HEK293 (cell line): ENCODE data around the gene VPS13C.

Source experiments
- CTCF ChIA-PET: fragments of 350-600 bp; formaldehyde crosslinking; extraction: SDS; loops from one replicate; lab custom pipeline; 2021; ENCODE audit warnings: antibody characterized with exemption; lab: Yijun Ruan, JAX
- POLR2A ChIA-PET: fragments of 300-600 bp; formaldehyde crosslinking; extraction: SDS; loops from one replicate; lab custom pipeline; 2020; ENCODE audit warnings: antibody characterized with exemption, inconsistent platforms; lab: Yijun Ruan, JAX
- H3K27ac ChIP-seq: fragments of 200-500 bp; sonication (Bioruptor generic); 2 replicates; pipeline ENCODE4 v1.5.1; 2014; ENCODE audit warnings: low read depth, low read length, control low read depth, inconsistent platforms; ENCODE audit errors: extremely low read depth
- H3K36me3 ChIP-seq, 2 experiments: fragments of 200-500 bp in 1 of 2; sonication (Bioruptor generic) in 1 of 2; 1 replicate in 1 of 2; 2 replicates in 1 of 2; pipeline ENCODE4 v1.5.1; 2014 to 2017; ENCODE audit warnings: inconsistent platforms in 2 of 2, low read length in 2 of 2; ENCODE audit not compliant: control insufficient read depth in 2 of 2, insufficient read depth in 1 of 2
- H3K4me1 ChIP-seq: fragments of 200-500 bp; sonication (Bioruptor generic); 2 replicates; pipeline ENCODE4 v1.5.1; 2014; ENCODE audit warnings: mild to moderate bottlenecking, low read length, inconsistent platforms; ENCODE audit not compliant: control insufficient read depth, insufficient read depth
- H3K4me3 ChIP-seq: 2 replicates; pipeline ENCODE4 v1.5.1; 2011; ENCODE audit warnings: low read depth, mild to moderate bottlenecking, control low read depth, low read length, moderate library complexity
- H3K9me3 ChIP-seq: fragments of 200-500 bp; sonication (Bioruptor generic); 2 replicates; pipeline ENCODE4 v1.5.1; 2014; ENCODE audit warnings: low read depth, low read length, inconsistent platforms; ENCODE audit not compliant: control insufficient read depth, insufficient read depth
- BCL11A ChIP-seq: fragments of 450-650 bp; formaldehyde crosslinking; IDR thresholded peaks from 2 replicates; pipeline ENCODE4 v1.5.1; 2016; ENCODE audit warnings: low read depth, missing biosample characterization, missing genetic modification characterization
- BCL6B ChIP-seq: fragments of 450-650 bp; formaldehyde crosslinking; IDR thresholded peaks from 2 replicates; pipeline ENCODE4 v1.5.1; 2017; ENCODE audit warnings: missing biosample characterization, missing genetic modification characterization
- GLI2 ChIP-seq: fragments of 450-650 bp; formaldehyde crosslinking; IDR thresholded peaks from 2 replicates; pipeline ENCODE4; 2017; ENCODE audit warnings: missing biosample characterization, missing genetic modification characterization, low read depth, borderline replicate concordance
- GLIS1 ChIP-seq: fragments of 450-650 bp; formaldehyde crosslinking; IDR thresholded peaks from 2 replicates; pipeline ENCODE4 v1.5.1; 2016; ENCODE audit warnings: missing biosample characterization, missing genetic modification characterization
- GLIS2 ChIP-seq: fragments of 450-650 bp; formaldehyde crosslinking; IDR thresholded peaks from 2 replicates; pipeline ENCODE4 v1.5.1; 2016; ENCODE audit warnings: missing biosample characterization, missing genetic modification characterization
- KLF1 ChIP-seq: fragments of 450-650 bp; formaldehyde crosslinking; IDR thresholded peaks from 2 replicates; pipeline ENCODE4 v1.5.1; 2016; ENCODE audit warnings: missing biosample characterization, missing genetic modification characterization
- REPIN1 ChIP-seq: fragments of 450-650 bp; formaldehyde crosslinking; IDR thresholded peaks from 2 replicates; pipeline ENCODE4 v1.5.1; 2017; ENCODE audit warnings: missing biosample characterization, missing genetic modification characterization, low read depth
- ZBTB17 ChIP-seq: fragments of 450-650 bp; formaldehyde crosslinking; IDR thresholded peaks from 2 replicates; pipeline ENCODE4 v1.5.1; 2016; ENCODE audit warnings: missing biosample characterization, missing genetic modification characterization
- ZBTB20 ChIP-seq: fragments of 450-650 bp; formaldehyde crosslinking; IDR thresholded peaks from 2 replicates; pipeline ENCODE4 v1.5.1; 2016; ENCODE audit warnings: missing biosample characterization, missing genetic modification characterization
- ZIC2 ChIP-seq: fragments of 450-650 bp; formaldehyde crosslinking; IDR thresholded peaks from 2 replicates; pipeline ENCODE4 v1.5.1; 2016; ENCODE audit warnings: missing biosample characterization, missing genetic modification characterization
- ZNF138 ChIP-seq: fragments of 450-650 bp; formaldehyde crosslinking; IDR thresholded peaks from 2 replicates; pipeline ENCODE4 v1.5.1; 2016; ENCODE audit warnings: missing biosample characterization, missing genetic modification characterization, borderline replicate concordance
- ZNF155 ChIP-seq: fragments of 450-650 bp; formaldehyde crosslinking; IDR thresholded peaks from 2 replicates; pipeline ENCODE4 v1.5.1; 2016; ENCODE audit warnings: missing biosample characterization, missing genetic modification characterization
- ZNF335 ChIP-seq: fragments of 450-650 bp; formaldehyde crosslinking; conservative IDR thresholded peaks from 2 replicates; pipeline ENCODE4 v1.5.1; 2016; ENCODE audit warnings: missing biosample characterization, missing genetic modification characterization
- ZNF37A ChIP-seq: fragments of 450-650 bp; IDR thresholded peaks from 2 replicates; pipeline ENCODE4 v1.5.1; 2018; ENCODE audit warnings: missing biosample characterization, missing genetic modification characterization
- ZNF423 ChIP-seq: fragments of 450-650 bp; formaldehyde crosslinking; IDR thresholded peaks from 2 replicates; pipeline ENCODE4 v1.5.1; 2016; ENCODE audit warnings: missing biosample characterization, missing genetic modification characterization
- ZNF488 ChIP-seq: fragments of 450-650 bp; formaldehyde crosslinking; IDR thresholded peaks from 2 replicates; pipeline ENCODE4 v1.5.1; 2016; ENCODE audit warnings: missing biosample characterization, missing genetic modification characterization
- ZNF623 ChIP-seq: fragments of 450-650 bp; formaldehyde crosslinking; IDR thresholded peaks from 2 replicates; pipeline ENCODE4 v1.5.1; 2016; ENCODE audit warnings: missing biosample characterization, missing genetic modification characterization
- ZNF692 ChIP-seq: fragments of 450-650 bp; formaldehyde crosslinking; IDR thresholded peaks from 2 replicates; pipeline ENCODE4 v1.5.1; 2016; ENCODE audit warnings: missing biosample characterization, missing genetic modification characterization
- ZNF777 ChIP-seq: fragments of 450-650 bp; formaldehyde crosslinking; IDR thresholded peaks from 2 replicates; pipeline ENCODE4 v1.5.1; 2017; ENCODE audit warnings: missing biosample characterization, missing genetic modification characterization, borderline replicate concordance
- ZXDB ChIP-seq: fragments of 450-650 bp; formaldehyde crosslinking; IDR thresholded peaks from 2 replicates; pipeline ENCODE4 v1.5.1; 2016; ENCODE audit warnings: missing biosample characterization, missing genetic modification characterization
- TF ChIP-seq, protein P1 (sequence below): fragments of 450-650 bp; formaldehyde crosslinking; conservative IDR thresholded peaks from 2 replicates; pipeline ENCODE4 v1.5.1; 2016; ENCODE audit warnings: low read depth, missing biosample characterization, missing genetic modification characterization
- TF ChIP-seq, protein P2 (sequence below): fragments of 450-650 bp; formaldehyde crosslinking; IDR thresholded peaks from 2 replicates; pipeline ENCODE4; 2016; ENCODE audit warnings: missing biosample characterization, missing genetic modification characterization
- TF ChIP-seq, protein P3 (sequence below): fragments of 450-650 bp; formaldehyde crosslinking; IDR thresholded peaks from 2 replicates; pipeline ENCODE4 v1.5.1; 2016; ENCODE audit warnings: missing biosample characterization, missing genetic modification characterization

Gene VPS13C

GRCh38 chr15:62068071-62068809 is 8.0 kb upstream of the VPS13C start (continued):
- TF ChIP-seq ZNF777 (tag by site-specific recombination) (no peak), ZIC2 (peak; percentile 75), KLF1 (tag by site-specific recombination) (no peak), ZNF488 (tag by site-specific recombination) (no peak), ZBTB20 (tag by site-specific recombination) (peak; percentile 68; the same call in 1 of the 2 replicates), ZNF138 (no peak), GLI2 (no peak), BCL6B (tag by site-specific recombination) (no peak), GLIS2 (peak; percentile 45; the same call in 1 of the 2 replicates)
- TF ChIP-seq, protein P1, sequence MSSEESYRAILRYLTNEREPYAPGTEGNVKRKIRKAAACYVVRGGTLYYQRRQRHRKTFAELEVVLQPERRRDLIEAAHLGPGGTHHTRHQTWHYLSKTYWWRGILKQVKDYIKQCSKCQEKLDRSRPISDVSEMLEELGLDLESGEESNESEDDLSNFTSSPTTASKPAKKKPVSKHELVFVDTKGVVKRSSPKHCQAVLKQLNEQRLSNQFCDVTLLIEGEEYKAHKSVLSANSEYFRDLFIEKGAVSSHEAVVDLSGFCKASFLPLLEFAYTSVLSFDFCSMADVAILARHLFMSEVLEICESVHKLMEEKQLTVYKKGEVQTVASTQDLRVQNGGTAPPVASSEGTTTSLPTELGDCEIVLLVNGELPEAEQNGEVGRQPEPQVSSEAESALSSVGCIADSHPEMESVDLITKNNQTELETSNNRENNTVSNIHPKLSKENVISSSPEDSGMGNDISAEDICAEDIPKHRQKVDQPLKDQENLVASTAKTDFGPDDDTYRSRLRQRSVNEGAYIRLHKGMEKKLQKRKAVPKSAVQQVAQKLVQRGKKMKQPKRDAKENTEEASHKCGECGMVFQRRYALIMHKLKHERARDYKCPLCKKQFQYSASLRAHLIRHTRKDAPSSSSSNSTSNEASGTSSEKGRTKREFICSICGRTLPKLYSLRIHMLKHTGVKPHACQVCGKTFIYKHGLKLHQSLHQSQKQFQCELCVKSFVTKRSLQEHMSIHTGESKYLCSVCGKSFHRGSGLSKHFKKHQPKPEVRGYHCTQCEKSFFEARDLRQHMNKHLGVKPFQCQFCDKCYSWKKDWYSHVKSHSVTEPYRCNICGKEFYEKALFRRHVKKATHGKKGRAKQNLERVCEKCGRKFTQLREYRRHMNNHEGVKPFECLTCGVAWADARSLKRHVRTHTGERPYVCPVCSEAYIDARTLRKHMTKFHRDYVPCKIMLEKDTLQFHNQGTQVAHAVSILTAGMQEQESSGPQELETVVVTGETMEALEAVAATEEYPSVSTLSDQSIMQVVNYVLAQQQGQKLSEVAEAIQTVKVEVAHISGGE = no peak
- TF ChIP-seq, protein P2, sequence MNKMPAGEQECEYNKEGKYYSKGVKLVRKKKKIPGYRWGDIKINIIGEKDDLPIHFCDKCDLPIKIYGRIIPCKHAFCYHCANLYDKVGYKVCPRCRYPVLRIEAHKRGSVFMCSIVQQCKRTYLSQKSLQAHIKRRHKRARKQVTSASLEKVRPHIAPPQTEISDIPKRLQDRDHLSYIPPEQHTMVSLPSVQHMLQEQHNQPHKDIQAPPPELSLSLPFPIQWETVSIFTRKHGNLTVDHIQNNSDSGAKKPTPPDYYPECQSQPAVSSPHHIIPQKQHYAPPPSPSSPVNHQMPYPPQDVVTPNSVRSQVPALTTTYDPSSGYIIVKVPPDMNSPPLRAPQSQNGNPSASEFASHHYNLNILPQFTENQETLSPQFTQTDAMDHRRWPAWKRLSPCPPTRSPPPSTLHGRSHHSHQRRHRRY (tag by site-specific recombination) = no peak
- TF ChIP-seq, protein P3, sequence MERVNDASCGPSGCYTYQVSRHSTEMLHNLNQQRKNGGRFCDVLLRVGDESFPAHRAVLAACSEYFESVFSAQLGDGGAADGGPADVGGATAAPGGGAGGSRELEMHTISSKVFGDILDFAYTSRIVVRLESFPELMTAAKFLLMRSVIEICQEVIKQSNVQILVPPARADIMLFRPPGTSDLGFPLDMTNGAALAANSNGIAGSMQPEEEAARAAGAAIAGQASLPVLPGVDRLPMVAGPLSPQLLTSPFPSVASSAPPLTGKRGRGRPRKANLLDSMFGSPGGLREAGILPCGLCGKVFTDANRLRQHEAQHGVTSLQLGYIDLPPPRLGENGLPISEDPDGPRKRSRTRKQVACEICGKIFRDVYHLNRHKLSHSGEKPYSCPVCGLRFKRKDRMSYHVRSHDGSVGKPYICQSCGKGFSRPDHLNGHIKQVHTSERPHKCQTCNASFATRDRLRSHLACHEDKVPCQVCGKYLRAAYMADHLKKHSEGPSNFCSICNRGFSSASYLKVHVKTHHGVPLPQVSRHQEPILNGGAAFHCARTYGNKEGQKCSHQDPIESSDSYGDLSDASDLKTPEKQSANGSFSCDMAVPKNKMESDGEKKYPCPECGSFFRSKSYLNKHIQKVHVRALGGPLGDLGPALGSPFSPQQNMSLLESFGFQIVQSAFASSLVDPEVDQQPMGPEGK = 0 out of 2 replicates have a peak, but pooled peaks have one; percentile 32
- TF ChIP-seq, all 188 proteins: peak for 11

DNA sequence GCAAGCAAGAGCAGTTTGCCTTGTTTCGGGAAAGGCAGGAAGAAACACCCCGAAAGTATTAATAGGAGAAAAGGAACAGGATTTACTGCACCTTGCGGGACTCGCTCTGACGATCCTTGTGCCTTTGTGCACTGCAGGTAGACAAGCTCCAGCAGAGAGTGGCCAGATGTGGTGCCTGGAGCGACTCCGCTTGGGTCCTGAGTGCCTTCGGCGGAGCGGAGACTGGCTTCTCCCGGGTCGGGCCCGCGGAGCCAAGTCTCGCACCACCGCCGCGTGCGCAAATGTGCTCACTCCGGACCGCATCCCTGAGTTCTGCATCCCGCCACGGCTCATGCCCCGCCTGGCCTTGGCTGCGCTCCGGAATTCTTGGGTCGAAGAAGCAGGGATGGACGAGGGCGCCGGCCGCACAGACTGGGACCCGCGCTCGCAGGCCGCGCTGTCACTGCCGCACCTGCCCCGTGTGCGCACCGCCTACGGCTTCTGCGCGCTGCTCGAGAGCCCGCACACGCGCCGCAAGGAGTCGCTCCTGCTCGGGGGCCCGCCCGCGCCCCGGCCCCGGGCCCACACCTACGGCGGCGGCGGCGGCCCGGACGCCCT is 7.3 kb upstream of the VPS13C start:
- Histone ChIP-seq H3K9me3 (no peaks in the 10 kb centered on the region), H3K4me3 (peak overlapping the region; percentile 22), H3K27ac (peak overlapping the region; percentile 41; the same call in 1 of the 2 replicates), H3K36me3 (no peaks in the 10 kb centered on the region), H3K4me1 (no peaks in the 10 kb centered on the region)
- ChIA-PET POLR2A (interaction anchor here (0.5 to 1.4 kb wide), 2 partner anchors 9 to 839 kb away, joined by 3 read pairs; partner anchors contain the start of gene RORA), CTCF (interaction anchor here (0.6 to 0.7 kb wide), 2 partner anchors 20 to 1533 kb away, joined by 3 read pairs; no protein-coding TSS in a partner anchor)
- TF ChIP-seq ZXDB (0 out of 2 replicates have a peak, but pooled peaks have one; percentile 38), REPIN1 (tag by site-specific recombination) (no peak), ZIC2 (peak; percentile 50; the same call in 1 of the 2 replicates), ZNF423 (tag by site-specific recombination) (no peak), ZBTB17 (peak; percentile 41; the same call in 1 of the 2 replicates), ZNF692 (tag by site-specific recombination) (peak; percentile 42), ZNF623 (tag by site-specific recombination) (no peak), BCL11A (no peak), ZNF155 (tag by site-specific recombination) (no peak), GLIS2 (0 out of 2 replicates have a peak, but pooled peaks have one; percentile 14), GLIS1 (tag by site-specific recombination) (peak; percentile 36), ZNF37A (tag by site-specific recombination) (no peak), ZNF335 (tag by site-specific recombination) (peak; percentile 87)
